Posterior vena cava (tissue), 2 donors: ENCODE results near the gene TIA1. TPM values are rescaled to one million over a fixed set of nuclear protein-coding genes. Genes with fewer than 3 reads are reported as not detected.
A peak's percentile ranks its signal among the peaks of the same experiment; 100 is the strongest.
"Not testable (repeated sequence)": the region's sequence is repeated elsewhere in the genome, so short reads cannot be mapped to it uniquely, and the experiment has no call there.

Experiments used
- DNase-seq: peaks from one replicate; pipeline ENCODE4 v3.0.0-alpha.2; 2020; ENCODE audit warnings: low spot score
- intact Hi-C, 2 donors: fragments of 100-400 bp; cut with DNase I; formaldehyde crosslinking; loops; one replicate each; pipeline versions ENCODE4 v1.14.1 to v1.14.2; 2022 to 2023
- total RNA-seq, 2 donors: library from RNA; stranded (reverse); fragmentation: NEBNext Ultra II Directional; extraction: Animal tissue kit (Norgen Biotek cat#: 25700); gene quantifications; one replicate each; pipeline ENCODE4 v1.2.1, GENCODE V29; 2021
- donor health status: DM: yes; HTN: yes; CAD: no.
- donor health status: DM: yes; HTN: yes; CAD: no.

Gene TIA1
- total RNA-seq, 2 donors from 2014 or later: 53.4 to 77.3 TPM

DNA sequence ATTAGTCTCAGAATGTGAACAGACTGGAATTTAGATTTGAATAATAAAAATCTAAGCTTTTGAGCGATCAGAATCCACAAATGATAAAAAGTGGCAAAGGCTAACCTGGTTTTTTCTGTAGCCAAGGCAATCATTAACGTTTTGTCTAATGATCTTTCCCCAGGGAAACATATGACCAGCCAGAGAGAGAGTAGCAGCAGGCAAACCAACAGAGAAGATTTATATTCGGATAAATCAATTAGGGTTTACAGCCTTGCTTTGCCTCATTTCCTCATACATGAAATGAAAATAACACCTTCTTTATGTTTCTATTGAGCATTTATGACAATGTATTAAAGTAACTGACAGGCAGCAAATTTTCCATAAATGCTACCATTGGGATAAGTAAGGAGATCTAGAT, 14.5 kb downstream of the TIA1 start:
- DNase-seq: no peak
- intact Hi-C loops: no loop called here

GRCh38 chr2:70226781-70227180, 21.6 kb downstream of the TIA1 start:
- no peak for DNase-seq
- intact Hi-C loops: loop anchor here in 1 of 2 donors (5.0 kb wide), 1 partner anchor 61 kb away; no protein-coding TSS in a partner anchor

- DNase-seq, intact Hi-C loops: not testable (repeated sequence)
These were observed 25.1 kb downstream of the TIA1 start for GRCh38 chr2:70223305-70223704.

GRCh38 chr2:70214953-70215549, 33.4 kb downstream of the TIA1 start:
- intact Hi-C loops: no loop called here
- no peak for DNase-seq

- no peak for DNase-seq
- intact Hi-C loops: no loop called here
These were observed 34.1 kb downstream of the TIA1 start for GRCh38 chr2:70214365-70214764.

DNA sequence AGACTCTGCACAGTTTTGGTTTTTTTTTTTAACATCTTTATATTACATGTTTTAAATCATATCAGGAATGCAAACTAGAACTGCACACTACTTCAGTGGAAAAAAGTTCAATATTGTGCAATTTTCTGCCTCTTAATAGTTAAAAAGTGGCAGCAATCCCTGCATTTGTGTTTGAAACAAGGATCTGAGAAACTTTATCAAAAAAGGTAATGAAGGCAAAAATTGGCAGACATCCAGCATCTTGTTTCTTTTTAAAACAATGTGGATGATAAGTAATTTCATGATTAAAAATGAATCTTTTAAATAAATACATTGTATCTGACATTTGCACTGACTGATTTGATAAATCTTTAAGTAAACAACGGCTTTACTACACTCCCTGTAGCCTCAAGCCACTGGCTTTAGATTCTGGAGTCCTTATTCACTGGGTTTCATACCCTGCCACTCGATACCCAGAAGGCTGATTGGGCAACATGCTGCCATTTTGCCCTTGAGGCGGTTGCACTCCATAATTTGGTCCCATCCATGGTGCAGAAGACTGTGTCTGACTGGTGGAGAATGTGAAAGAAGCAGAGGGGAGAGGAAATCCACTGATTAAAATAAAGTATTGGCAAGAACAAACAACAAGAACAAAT, 36.0 kb downstream of the TIA1 start:
- DNase-seq: no peak

GRCh38 chr2:70211595-70211994, 36.8 kb downstream of the TIA1 start:
- DNase-seq: no peak
- intact Hi-C loops: no loop called here

More for the DNA sequence above, 36.0 kb downstream of the TIA1 start:
- intact Hi-C loops: no loop called here

- peak; percentile 30 for DNase-seq
- intact Hi-C loops: no loop called here
These were observed 44.0 kb downstream of the TIA1 start for GRCh38 chr2:70204452-70204851.

DNA sequence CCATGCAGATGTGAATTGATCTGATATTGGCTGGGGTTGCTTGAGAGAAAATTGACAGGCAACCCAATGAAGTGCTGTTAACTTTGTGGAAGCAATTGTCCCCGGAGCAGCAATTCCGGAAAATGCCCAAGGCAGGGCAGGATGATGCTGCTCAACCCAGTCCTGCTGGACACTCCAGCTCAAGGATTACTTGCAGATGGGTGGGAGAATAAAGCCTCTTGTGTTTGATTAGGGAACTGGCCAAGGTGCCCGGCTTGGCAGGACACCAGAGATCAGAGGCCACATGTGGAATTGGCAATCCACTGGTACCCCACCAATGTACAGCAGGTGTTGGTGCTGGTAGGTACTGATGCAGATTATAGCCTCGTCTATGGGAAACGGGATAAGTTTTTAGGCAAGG, 45.3 kb downstream of the TIA1 start:
- peak; percentile 25 for DNase-seq
- intact Hi-C loops: no loop called here

GRCh38 chr2:70202236-70202806, 46.1 kb downstream of the TIA1 start:
- no peak for DNase-seq
- intact Hi-C loops: no loop called here

DNA sequence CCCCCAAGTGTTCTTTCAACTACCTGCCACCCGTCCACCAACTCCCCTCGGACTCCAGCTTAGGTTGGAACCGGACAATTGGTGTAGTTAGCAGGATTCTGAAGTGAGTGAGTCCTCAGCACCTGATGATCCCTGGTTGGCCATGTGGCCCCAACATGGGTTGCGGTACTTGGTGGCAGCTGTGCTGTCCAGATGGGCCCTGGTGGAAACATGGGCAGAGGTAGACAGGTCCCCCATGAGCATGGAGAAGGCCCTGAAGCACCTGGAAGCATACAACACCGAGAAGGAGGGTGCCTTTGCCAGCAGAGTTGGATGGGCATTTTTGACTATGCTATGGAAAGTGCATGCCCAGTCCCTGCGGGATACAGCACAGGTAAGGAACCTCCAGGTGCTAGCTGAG, 46.6 kb downstream of the TIA1 start:
- intact Hi-C loops: no loop called here
- DNase-seq: no peak

DNA sequence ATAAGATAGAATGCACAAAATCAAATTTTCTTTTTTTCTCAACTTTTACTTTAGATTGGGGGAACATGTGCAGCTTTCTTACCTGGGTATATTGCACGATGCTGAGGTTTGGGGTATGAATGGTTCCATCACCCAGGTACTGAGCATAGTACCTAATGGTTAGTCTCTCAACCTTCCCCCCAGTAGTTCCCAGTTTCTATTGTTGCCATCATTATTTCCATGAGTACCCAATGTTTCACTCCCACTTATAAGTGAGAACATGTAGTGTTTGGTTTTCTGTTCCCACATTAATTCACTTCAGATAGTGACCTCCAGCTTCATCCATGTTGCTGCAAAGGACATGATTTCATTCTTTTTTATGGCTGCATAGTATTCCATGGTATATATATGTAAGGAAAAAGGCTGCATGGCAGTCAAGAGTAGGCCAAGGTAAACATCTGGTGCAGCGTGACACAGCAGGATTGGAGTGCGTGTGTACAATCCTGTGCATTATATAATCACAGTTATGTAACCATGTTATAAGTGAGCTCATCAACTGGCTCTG, 47.1 kb downstream of the TIA1 start:
- no peak for DNase-seq
- intact Hi-C loops: no loop called here

DNA sequence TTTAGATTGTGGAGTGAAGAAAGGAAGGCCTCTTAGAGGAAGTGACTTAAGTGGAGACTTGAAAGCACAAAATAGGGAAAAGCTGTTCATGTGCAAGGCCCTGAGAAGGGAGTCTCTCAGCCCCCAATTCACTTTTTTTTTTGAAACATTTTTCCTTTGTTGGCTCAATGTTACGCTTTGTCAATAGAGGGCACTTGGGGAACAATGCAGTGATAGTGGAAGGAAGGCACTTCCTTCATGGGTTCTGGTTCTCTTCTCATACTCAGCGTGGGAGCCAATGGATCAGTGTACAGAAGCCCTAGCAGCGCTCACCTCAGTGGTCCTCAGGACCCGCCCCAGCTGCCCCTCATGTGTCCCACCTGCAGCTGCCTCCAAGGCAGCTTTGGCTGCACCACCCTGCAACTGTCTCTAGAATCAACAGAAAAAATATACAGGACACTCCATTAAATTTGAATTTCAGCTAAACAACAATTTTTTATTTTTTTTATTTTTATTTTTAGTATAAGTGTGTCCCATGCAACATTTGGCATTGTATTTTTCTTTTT, 49.0 kb downstream of the TIA1 start:
- intact Hi-C loops: no loop called here
- DNase-seq: no peak

GRCh38 chr2:70192516-70192915, 55.9 kb downstream of the TIA1 start:
- intact Hi-C loops: no loop called here
- no peak for DNase-seq

DNA sequence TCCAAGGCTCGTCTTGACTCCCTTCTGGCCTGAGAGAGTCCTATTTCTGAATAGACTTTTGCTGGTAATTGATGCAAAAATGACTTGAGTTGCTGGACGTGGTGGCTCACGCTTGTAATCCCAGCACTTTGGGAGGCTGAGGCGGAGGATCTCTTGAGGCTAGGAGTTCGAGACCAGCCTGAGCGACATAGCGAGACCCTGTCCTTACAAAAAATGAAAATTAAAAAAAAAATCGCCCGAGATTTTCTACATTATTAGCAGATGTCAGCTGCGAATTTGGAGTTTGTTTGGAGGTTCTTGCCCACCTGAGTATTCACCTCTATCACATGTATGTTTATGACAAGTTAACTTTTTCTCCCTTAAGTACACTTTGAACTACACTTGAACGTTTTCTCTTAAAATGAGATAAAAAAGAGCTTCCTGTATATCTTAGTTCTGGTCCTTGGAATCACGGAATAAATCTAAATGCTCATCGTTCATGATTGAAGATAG, 57.1 kb downstream of the TIA1 start:
- intact Hi-C loops: no loop called here
- DNase-seq: no peak

DNA sequence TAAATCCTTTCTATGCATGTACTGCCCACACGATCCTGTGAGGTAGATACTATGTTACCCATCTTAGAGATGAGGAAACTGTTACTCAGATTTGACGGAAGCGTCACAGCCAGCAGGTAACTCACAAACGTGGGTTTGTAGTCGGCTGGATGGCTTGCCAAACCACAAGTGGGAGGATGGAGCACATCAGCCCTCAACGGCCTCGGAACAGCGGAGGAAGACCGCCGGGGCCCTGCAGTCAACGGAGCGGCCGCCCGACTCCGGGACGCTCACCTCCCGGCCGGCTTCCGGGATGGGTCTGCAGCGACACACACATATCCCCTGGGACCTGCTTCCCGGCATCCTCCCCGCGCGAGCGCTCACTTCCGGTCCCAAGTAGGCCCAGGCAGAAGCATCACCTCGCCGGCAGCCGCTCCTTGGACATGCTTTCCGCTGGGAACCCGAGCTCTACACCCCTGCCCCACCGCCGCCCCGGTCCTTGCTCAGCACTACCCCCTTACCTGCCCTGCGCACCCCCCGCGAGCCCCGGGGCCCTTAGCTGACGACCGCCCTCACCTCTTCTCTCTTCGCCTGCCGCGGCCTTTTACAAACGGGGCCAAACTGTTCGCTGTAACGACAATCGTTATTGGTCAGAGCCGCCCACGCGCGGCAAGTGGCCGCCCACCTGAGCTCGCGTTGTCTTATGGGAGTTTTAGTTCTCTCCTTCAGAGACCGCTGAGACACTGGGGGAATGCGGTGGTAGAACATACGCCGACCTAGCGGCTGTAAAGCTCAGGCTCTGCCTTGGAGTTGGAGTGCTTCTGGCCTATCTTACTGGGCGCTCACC, 57.8 kb downstream of the TIA1 start, which contains the start of gene C2orf42:
Gene C2orf42 (minus strand): TSS at position 602 of the 826 bp plus-strand sequence. CDS start 9,034 bp downstream, outside the sequence.
- DNase-seq: peak; percentile 98
- intact Hi-C loops: no loop called here

DNA sequence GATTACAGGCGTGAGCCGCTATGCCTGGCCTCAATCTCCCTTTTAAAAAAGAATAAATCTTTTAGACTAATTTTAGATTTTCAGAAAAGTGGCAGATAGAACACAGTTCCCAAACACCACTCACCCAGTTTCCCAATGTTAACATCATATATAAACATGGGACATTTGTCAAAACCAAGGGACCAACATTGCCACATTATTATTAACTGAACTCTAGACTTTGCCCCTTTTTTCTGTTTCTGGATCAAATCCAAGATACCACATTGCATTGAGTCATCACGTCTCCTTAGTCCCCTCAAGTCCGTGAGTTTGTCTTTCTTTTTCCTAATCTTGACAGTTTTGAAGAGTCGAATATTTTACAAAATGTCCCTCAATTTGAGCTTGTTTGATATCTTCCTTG, 60.0 kb downstream of the TIA1 start:
- intact Hi-C loops: no loop called here
- no peak for DNase-seq

- intact Hi-C loops: not testable (repeated sequence)
- peak; percentile 17 for DNase-seq
These were observed 61.3 kb downstream of the TIA1 start for GRCh38 chr2:70187170-70187569.

DNA sequence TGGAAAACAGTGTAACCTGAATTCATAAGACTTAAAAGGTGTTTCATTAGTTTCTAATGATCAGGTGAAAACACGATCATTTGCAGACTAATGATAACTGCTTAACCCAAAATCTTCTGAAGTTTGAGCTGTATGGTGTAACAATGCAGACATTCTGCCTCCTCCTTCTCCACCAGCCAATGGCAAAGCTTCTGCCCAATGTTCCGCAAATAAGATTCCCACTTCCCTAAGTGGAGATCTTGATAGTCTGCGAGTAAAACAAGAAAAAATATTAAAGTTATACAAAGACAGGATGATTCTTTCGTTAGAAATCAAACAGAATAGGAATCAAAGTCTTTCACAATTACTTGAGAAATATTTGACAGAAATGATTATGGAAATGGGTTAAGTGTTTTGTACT, 65.7 kb downstream of the TIA1 start:
- intact Hi-C loops: no loop called here
- no peak for DNase-seq
